Stimulated activated naive CD4-positive, alpha-beta T cell (primary cell): ENCODE measurements around the gene MFAP4.

Source experiments
- DNase-seq, 6 experiments: peaks; one replicate each; lab custom pipeline; 2025; lab: John Stamatoyannopoulos, UW

The MFAP4 gene

DNA sequence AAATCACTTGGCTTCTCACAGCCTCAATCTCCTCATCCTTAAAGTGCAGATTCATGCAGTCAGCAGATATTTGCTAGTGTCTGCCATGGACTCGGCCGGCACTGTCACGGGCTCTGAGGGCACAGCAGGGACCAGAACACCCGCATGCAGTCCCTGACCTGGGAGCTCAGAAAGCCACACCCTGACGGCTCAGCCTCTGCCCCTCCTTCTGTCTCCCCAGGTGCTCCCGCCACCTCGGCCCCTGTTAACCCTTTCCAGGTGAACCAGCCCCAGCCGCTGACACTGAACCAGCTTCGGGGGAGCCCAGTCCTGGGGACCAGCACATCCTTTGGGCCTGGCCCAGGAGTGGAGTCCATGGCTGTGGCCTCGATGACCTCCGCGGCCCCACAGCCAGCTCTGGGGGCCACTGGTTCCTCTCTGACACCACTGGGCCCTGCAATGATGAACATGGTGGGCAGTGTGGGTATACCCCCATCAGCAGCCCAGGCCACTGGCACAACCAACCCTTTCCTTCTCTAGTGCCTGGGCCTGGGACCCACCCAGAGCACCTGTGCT lies 53.2 kb downstream of the MFAP4 start:
- DNase-seq: no peak
